Trophoblast cell (in vitro differentiated cells and primary cell): Measurements from ENCODE around the gene FSD2.
"Not testable (repeated sequence)": the region's sequence is repeated elsewhere in the genome, so short reads cannot be mapped to it uniquely, and the experiment has no call there.

Experiments
- DNase-seq, 2 donors: peaks; one replicate each; pipeline ENCODE4 v3.0.0-alpha.2; 2016
- H2AFZ ChIP-seq: 2 replicates; pipeline ENCODE4 v1.6.1; 2013; ENCODE audit warnings: low read length, moderate library complexity, mild to moderate bottlenecking; ENCODE audit not compliant: insufficient read depth, poor library complexity
- H2AK5ac ChIP-seq: 2 replicates; pipeline ENCODE4 v1.6.1; 2013; ENCODE audit warnings: mild to moderate bottlenecking, low read length
- H2BK120ac ChIP-seq: 2 replicates; pipeline ENCODE4 v1.6.1; 2013; ENCODE audit warnings: low read length, mild to moderate bottlenecking, moderate library complexity; ENCODE audit not compliant: insufficient read depth, poor library complexity
- H2BK12ac ChIP-seq: 2 replicates; pipeline ENCODE4 v1.6.1; 2013; ENCODE audit warnings: mild to moderate bottlenecking, low read length, moderate library complexity
- H2BK5ac ChIP-seq: 2 replicates; pipeline ENCODE4 v1.6.1; 2013; ENCODE audit warnings: low read length, low read depth, moderate library complexity, mild to moderate bottlenecking; ENCODE audit not compliant: poor library complexity
- H3K14ac ChIP-seq: 2 replicates; pipeline ENCODE4 v1.6.1; 2013; ENCODE audit warnings: mild to moderate bottlenecking, low read length
- H3K18ac ChIP-seq: 2 replicates; pipeline ENCODE4 v1.6.1; 2013; ENCODE audit warnings: mild to moderate bottlenecking, low read length
- H3K23ac ChIP-seq: 2 replicates; pipeline ENCODE4 v1.6.1; 2013; ENCODE audit warnings: low read length
- H3K27ac ChIP-seq: 2 replicates; pipeline ENCODE4 v1.5.1; 2013; ENCODE audit warnings: low read depth, mild to moderate bottlenecking, inconsistent platforms, low read length, moderate library complexity
- H3K27me3 ChIP-seq: 2 replicates; pipeline ENCODE4 v1.6.1; 2013; ENCODE audit warnings: inconsistent platforms, mild to moderate bottlenecking, low read length, moderate library complexity; ENCODE audit not compliant: insufficient read depth
- H3K36me3 ChIP-seq, 2 experiments: 1 replicate in 1 of 2; 2 replicates in 1 of 2; pipeline ENCODE4 v1.6.1; 2013; ENCODE audit warnings: low read length in 2 of 2, mild to moderate bottlenecking in 2 of 2, moderate library complexity in 1 of 2; ENCODE audit not compliant: insufficient read depth in 2 of 2, control insufficient read depth in 1 of 2
- H3K4ac ChIP-seq: 2 replicates; pipeline ENCODE4 v1.6.1; 2013; ENCODE audit warnings: low read depth, mild to moderate bottlenecking, low read length, moderate library complexity
- H3K4me1 ChIP-seq, 2 experiments: 1 replicate in 1 of 2; 2 replicates in 1 of 2; pipeline ENCODE4 v1.6.1; 2013; ENCODE audit warnings: low read length in 2 of 2, mild to moderate bottlenecking in 2 of 2, moderate library complexity in 1 of 2; ENCODE audit not compliant: insufficient read depth in 2 of 2, control insufficient read depth in 1 of 2
- H3K4me2 ChIP-seq: 2 replicates; pipeline ENCODE4 v1.6.1; 2013; ENCODE audit warnings: inconsistent platforms, mild to moderate bottlenecking, low read length, moderate library complexity
- H3K4me3 ChIP-seq: 2 replicates; pipeline ENCODE4 v1.5.1; 2013; ENCODE audit warnings: mild to moderate bottlenecking, low read depth, low read length, inconsistent platforms
- H3K79me1 ChIP-seq: one replicate; pipeline ENCODE4 v1.6.1; 2013; ENCODE audit warnings: low read length
- H3K79me2 ChIP-seq: 2 replicates; pipeline ENCODE4 v1.6.1; 2013; ENCODE audit warnings: low read length, mild to moderate bottlenecking; ENCODE audit not compliant: control insufficient read depth, insufficient read depth, poor library complexity
- H3K9ac ChIP-seq: 2 replicates; pipeline ENCODE4 v1.6.1; 2013; ENCODE audit warnings: mild to moderate bottlenecking, low read length
- H3K9me3 ChIP-seq: 2 replicates; pipeline ENCODE4 v1.6.1; 2013; ENCODE audit warnings: low read depth, mild to moderate bottlenecking, control low read depth, inconsistent platforms, low read length; ENCODE audit not compliant: insufficient read depth
- H4K12ac ChIP-seq: 2 replicates; pipeline ENCODE4 v1.6.1; 2013; ENCODE audit warnings: low read depth, mild to moderate bottlenecking, low read length, moderate library complexity
- H4K8ac ChIP-seq: 2 replicates; pipeline ENCODE4 v1.6.1; 2013; ENCODE audit warnings: low read depth, mild to moderate bottlenecking, low read length, moderate library complexity
- H4K91ac ChIP-seq: one replicate; pipeline ENCODE4 v1.6.1; 2013; ENCODE audit warnings: low read depth, mild to moderate bottlenecking, low read length, moderate library complexity
- WGBS: extraction: QIAGEN DNeasy Blood & Tissue Kit; methylation state at CpG from one replicate; pipeline ENCODE4 v1.1.7; 2013; ENCODE audit warnings: missing lambda C conversion rate; ENCODE audit not compliant: insufficient read length, insufficient coverage; ENCODE audit errors: extremely low coverage; 5-methylcytosine and 5-hydroxymethylcytosine counted together

The FSD2 gene

GRCh38 chr15:82710208-82710555, 95.7 kb downstream of the FSD2 start:
- Histone ChIP-seq H2BK5ac (no peak overlapping the region), H4K12ac (no peak overlapping the region), H4K8ac (peak overlapping the region; percentile 3), H4K91ac (peak overlapping the region; percentile 21), H2BK12ac (no peak overlapping the region), H3K36me3 (no peaks in the 10 kb centered on the region), H3K18ac (no peak overlapping the region), H3K9ac (no peak overlapping the region), H2AK5ac (no peak overlapping the region), H3K4me2 (peak overlapping the region; percentile 96), H3K23ac (no peak overlapping the region), H2AFZ (peak overlapping the region; percentile 62), H2BK120ac (peak overlapping the region; percentile 4), H3K27ac (no peak overlapping the region), H3K4ac (no peak overlapping the region), H3K27me3 (no peaks in the 10 kb centered on the region), H3K79me1 (peaks cover 5% of the 10 kb centered on the region), H3K79me2 (no peaks in the 10 kb centered on the region), H3K9me3 (no peaks in the 10 kb centered on the region), H3K14ac (peak overlapping the region; percentile 5), H3K4me1 (peaks cover 8 to 12% of the 10 kb centered on the region in 2 experiments), H3K4me3 (peak overlapping the region; percentile 75)
- no CpG with 5 or more reads among the region's 14 CpGs for WGBS
- DNase-seq: no peak

GRCh38 chr15:82709421-82710207, 96.3 kb downstream of the FSD2 start, which contains the start of gene AP3B2:
AP3B2 (minus strand) TSS chr15:82709875; CDS start chr15:82709706, 169 bp downstream.
- DNase-seq: peak; percentile 60 to 75
- WGBS: no CpG with 5 or more reads among the region's 95 CpGs
- H3K9me3 ChIP-seq: no peaks in the 10 kb centered on the region
- no peaks in the 10 kb centered on the region for H3K79me2 ChIP-seq
- peak within 1 kb of the TSS; percentile 83 for H4K12ac ChIP-seq
- H4K91ac ChIP-seq: peak within 1 kb of the TSS; percentile 21
- H3K4me3 ChIP-seq: peak within 1 kb of the TSS; percentile 75
- H3K36me3 ChIP-seq: no peaks in the 10 kb centered on the region
- no peak within 1 kb of the TSS for H3K23ac ChIP-seq
- H3K4me1 ChIP-seq: peaks cover 8 to 12% of the 10 kb centered on the region in 2 experiments
- peaks cover 5% of the 10 kb centered on the region for H3K79me1 ChIP-seq
- H2BK120ac ChIP-seq: peak within 1 kb of the TSS; percentile 4
- H3K14ac ChIP-seq: peak within 1 kb of the TSS; percentile 5
- no peak within 1 kb of the TSS for H3K4ac ChIP-seq
- no peak within 1 kb of the TSS for H2BK12ac ChIP-seq
- peak within 1 kb of the TSS; percentile 96 for H3K4me2 ChIP-seq
- H4K8ac ChIP-seq: peak within 1 kb of the TSS; percentile 64
- H3K9ac ChIP-seq: no peak within 1 kb of the TSS
- H3K27ac ChIP-seq: no peak within 1 kb of the TSS
- peak within 1 kb of the TSS; percentile 93 for H2AFZ ChIP-seq
- H2AK5ac ChIP-seq: no peak within 1 kb of the TSS
- no peaks in the 10 kb centered on the region for H3K27me3 ChIP-seq
- H2BK5ac ChIP-seq: no peak within 1 kb of the TSS
- H3K18ac ChIP-seq: peak within 1 kb of the TSS; percentile 77

GRCh38 chr15:82709081-82709420, 96.8 kb downstream of the FSD2 start:
- Histone ChIP-seq H3K9ac (no peak overlapping the region), H4K91ac (no peak overlapping the region), H3K18ac (peak overlapping the region; percentile 77), H2AK5ac (no peak overlapping the region), H4K12ac (peak overlapping the region; percentile 83), H3K9me3 (no peaks in the 10 kb centered on the region), H3K23ac (no peak overlapping the region), H3K4me2 (peak overlapping the region; percentile 96), H2BK120ac (no peak overlapping the region), H3K4me1 (peaks cover 8 to 12% of the 10 kb centered on the region in 2 experiments), H3K27me3 (no peaks in the 10 kb centered on the region), H2AFZ (peak overlapping the region; percentile 93), H4K8ac (peak overlapping the region; percentile 64), H3K79me1 (peaks cover 5% of the 10 kb centered on the region), H3K27ac (no peak overlapping the region), H2BK5ac (no peak overlapping the region), H3K14ac (no peak overlapping the region), H3K4me3 (peak overlapping the region; percentile 50), H3K79me2 (no peaks in the 10 kb centered on the region), H2BK12ac (no peak overlapping the region), H3K4ac (no peak overlapping the region), H3K36me3 (no peaks in the 10 kb centered on the region)
- WGBS: no CpG with 5 or more reads among the region's 15 CpGs
- DNase-seq: no peak

GRCh38 chr15:82705856-82706255, 100.0 kb downstream of the FSD2 start:
- WGBS: no CpG with 5 or more reads among the region's 8 CpGs
- H2BK12ac ChIP-seq, DNase-seq, H3K36me3 ChIP-seq, H3K18ac ChIP-seq, H2BK120ac ChIP-seq, H3K9me3 ChIP-seq, H4K12ac ChIP-seq, H3K4me2 ChIP-seq, H2BK5ac ChIP-seq, H3K27ac ChIP-seq, H3K4ac ChIP-seq, H2AK5ac ChIP-seq, H3K27me3 ChIP-seq, H3K79me1 ChIP-seq, H3K23ac ChIP-seq, H3K4me3 ChIP-seq, H4K91ac ChIP-seq, H3K9ac ChIP-seq, H4K8ac ChIP-seq, H3K14ac ChIP-seq, H3K79me2 ChIP-seq, H2AFZ ChIP-seq: not testable (repeated sequence)
- peaks cover 8 to 12% of the 10 kb centered on the region in 2 experiments for H3K4me1 ChIP-seq
